ENCODE data around the gene CLASP1. TPM values are rescaled to one million over a fixed set of nuclear protein-coding genes. Genes with fewer than 3 reads are reported as not detected.
"Not testable (repeated sequence)": the region's sequence is repeated elsewhere in the genome, so short reads cannot be mapped to it uniquely, and the experiment has no call there.

The CLASP1 gene
- total RNA-seq, 2 experiments from 2014 or later, result 122 to 126 TPM

- H3K4me3 Mint-ChIP-seq, result no peak overlapping the region
- H3K27ac Mint-ChIP-seq, result no peak overlapping the region
- CTCF ChIA-PET, result no interaction called here
- intact Hi-C loops (cut with micrococcal nuclease), result no loop called here
- peaks cover 73% of the 10 kb centered on the region for H3K4me1 Mint-ChIP-seq (ENCODE audit: low read depth)
- no peak for DNase-seq
- H3K9me3 Mint-ChIP-seq, result peaks cover 7% of the 10 kb centered on the region
- H3K27me3 Mint-ChIP-seq, result no peaks in the 10 kb centered on the region
- H3K36me3 Mint-ChIP-seq, result peaks cover 9% of the 10 kb centered on the region
- POLR2A ChIA-PET, result no interaction called here
Measured at GRCh38 chr2:121564905-121565304, 84.4 kb downstream of the CLASP1 start.

GRCh38 chr2:121563754-121564153 is 85.5 kb downstream of the CLASP1 start:
- CTCF ChIA-PET, result interaction anchor here (0.9 to 1.2 kb wide), 3 partner anchors 9 to 155 kb away, joined by 3 read pairs; no protein-coding TSS in a partner anchor
- H3K4me3 Mint-ChIP-seq; H3K27me3 Mint-ChIP-seq; H3K36me3 Mint-ChIP-seq; intact Hi-C loops (cut with micrococcal nuclease); DNase-seq; H3K27ac Mint-ChIP-seq; H3K9me3 Mint-ChIP-seq; POLR2A ChIA-PET: not testable (repeated sequence)
- H3K4me1 Mint-ChIP-seq (ENCODE audit: low read depth), result peaks cover 74% of the 10 kb centered on the region

GRCh38 chr2:121562269-121563176 is 86.7 kb downstream of the CLASP1 start:
- DNase-seq, result no peak
- H3K4me3 Mint-ChIP-seq, result no peak overlapping the region

GRCh38 chr2:121561617-121562268 is 87.5 kb downstream of the CLASP1 start:
- DNase-seq, result no peak
- Mint-ChIP-seq H3K36me3 (peaks cover 9% of the 10 kb centered on the region), H3K4me3 (no peak overlapping the region), H3K27ac (no peak overlapping the region), H3K4me1 (ENCODE audit: low read depth) (peaks cover 57% of the 10 kb centered on the region), H3K9me3 (peaks cover 7% of the 10 kb centered on the region), H3K27me3 (no peaks in the 10 kb centered on the region)
- intact Hi-C loops (cut with micrococcal nuclease), result no loop called here
- POLR2A ChIA-PET, result interaction anchor here (0.6 kb wide), 1 partner anchor 24 kb away, joined by 3 read pairs; no protein-coding TSS in a partner anchor
- CTCF ChIA-PET, result no interaction called here

More at GRCh38 chr2:121562269-121563176, 86.7 kb downstream of the CLASP1 start:
- intact Hi-C loops (cut with micrococcal nuclease), result no loop called here
- H3K4me1 Mint-ChIP-seq (ENCODE audit: low read depth), result peaks cover 61% of the 10 kb centered on the region
- peaks cover 7% of the 10 kb centered on the region for H3K9me3 Mint-ChIP-seq
- no peak overlapping the region for H3K27ac Mint-ChIP-seq
- H3K36me3 Mint-ChIP-seq, result peaks cover 9% of the 10 kb centered on the region
- CTCF ChIA-PET, result no interaction called here
- H3K27me3 Mint-ChIP-seq, result no peaks in the 10 kb centered on the region
- POLR2A ChIA-PET, result interaction anchor here (0.6 kb wide), 1 partner anchor 23 kb away, joined by 3 read pairs; no protein-coding TSS in a partner anchor

GRCh38 chr2:121558329-121558728 is 90.9 kb downstream of the CLASP1 start:
- Mint-ChIP-seq H3K4me1 (ENCODE audit: low read depth) (peaks cover 36% of the 10 kb centered on the region), H3K36me3 (peaks cover 2% of the 10 kb centered on the region), H3K4me3 (no peak overlapping the region), H3K27ac (no peak overlapping the region), H3K9me3 (no peaks in the 10 kb centered on the region), H3K27me3 (no peaks in the 10 kb centered on the region)
- CTCF ChIA-PET, result no interaction called here
- intact Hi-C loops (cut with micrococcal nuclease), result no loop called here
- no peak for DNase-seq
- POLR2A ChIA-PET, result no interaction called here

GRCh38 chr2:121555008-121555407 is 94.3 kb downstream of the CLASP1 start:
- Mint-ChIP-seq H3K36me3 (peaks cover 7% of the 10 kb centered on the region), H3K27me3 (no peaks in the 10 kb centered on the region), H3K4me1 (ENCODE audit: low read depth) (peaks cover 43% of the 10 kb centered on the region), H3K4me3 (no peak overlapping the region), H3K27ac (no peak overlapping the region), H3K9me3 (peaks cover 13% of the 10 kb centered on the region)
- no peak for DNase-seq
- POLR2A ChIA-PET, result interaction anchor here (0.6 kb wide), 1 partner anchor 26 kb away, joined by 3 read pairs; no protein-coding TSS in a partner anchor
- CTCF ChIA-PET, result no interaction called here
- intact Hi-C loops (cut with micrococcal nuclease), result no loop called here

GRCh38 chr2:121552477-121553180 is 96.6 kb downstream of the CLASP1 start:
- H3K9me3 Mint-ChIP-seq, result peaks cover 20% of the 10 kb centered on the region
- H3K4me3 Mint-ChIP-seq; DNase-seq; intact Hi-C loops (cut with micrococcal nuclease); H3K27ac Mint-ChIP-seq; H3K27me3 Mint-ChIP-seq: not testable (repeated sequence)
- peaks cover 14% of the 10 kb centered on the region for H3K36me3 Mint-ChIP-seq
- POLR2A ChIA-PET, result interaction anchor here (0.7 to 2.0 kb wide), 2 partner anchors 13 to 22 kb away, joined by 3 to 6 read pairs; partner anchors contain the start of gene RNU4ATAC
- H3K4me1 Mint-ChIP-seq (ENCODE audit: low read depth), result peaks cover 58% of the 10 kb centered on the region
- CTCF ChIA-PET, result interaction anchor here (0.9 kb wide), 1 partner anchor 67 kb away, joined by 3 read pairs; no protein-coding TSS in a partner anchor

GRCh38 chr2:121550669-121551068 is 98.6 kb downstream of the CLASP1 start:
- peaks cover 56% of the 10 kb centered on the region for H3K4me1 Mint-ChIP-seq (ENCODE audit: low read depth)
- no peak for DNase-seq
- H3K9me3 Mint-ChIP-seq, result peaks cover 20% of the 10 kb centered on the region
- ChIA-PET POLR2A (no interaction called here), CTCF (no interaction called here)
- H3K4me3 Mint-ChIP-seq, result no peak overlapping the region
- H3K27me3 Mint-ChIP-seq, result no peaks in the 10 kb centered on the region
- intact Hi-C loops (cut with micrococcal nuclease), result no loop called here
- H3K36me3 Mint-ChIP-seq, result peaks cover 14% of the 10 kb centered on the region
- H3K27ac Mint-ChIP-seq, result no peak overlapping the region

- H3K4me1 Mint-ChIP-seq (ENCODE audit: low read depth), result peaks cover 60% of the 10 kb centered on the region
- POLR2A ChIA-PET, result interaction anchor here (1.1 kb wide), 1 partner anchor 12 kb away, joined by 3 read pairs; no protein-coding TSS in a partner anchor
- intact Hi-C loops (cut with micrococcal nuclease), result no loop called here
- no peaks in the 10 kb centered on the region for H3K27me3 Mint-ChIP-seq
- H3K27ac Mint-ChIP-seq, result no peak overlapping the region
- H3K36me3 Mint-ChIP-seq, result peaks cover 10% of the 10 kb centered on the region
- CTCF ChIA-PET, result no interaction called here
- no peak for DNase-seq
- H3K9me3 Mint-ChIP-seq, result peaks cover 17% of the 10 kb centered on the region
- no peak overlapping the region for H3K4me3 Mint-ChIP-seq
Measured at GRCh38 chr2:121547646-121548045, 101.6 kb downstream of the CLASP1 start.

GRCh38 chr2:121545913-121546312 is 103.3 kb downstream of the CLASP1 start:
- H3K4me3 Mint-ChIP-seq, result no peak overlapping the region
- intact Hi-C loops (cut with micrococcal nuclease), result no loop called here
- peaks cover 44% of the 10 kb centered on the region for H3K4me1 Mint-ChIP-seq (ENCODE audit: low read depth)
- peaks cover 14% of the 10 kb centered on the region for H3K9me3 Mint-ChIP-seq
- POLR2A ChIA-PET, result interaction anchor here (0.7 to 1.3 kb wide), 3 partner anchors 15 to 29 kb away, joined by 3 to 9 read pairs (median 3); partner anchors contain the start of gene RNU4ATAC
- peaks cover 9% of the 10 kb centered on the region for H3K36me3 Mint-ChIP-seq
- DNase-seq, result no peak
- H3K27me3 Mint-ChIP-seq, result no peaks in the 10 kb centered on the region
- CTCF ChIA-PET, result interaction anchor here (1.4 kb wide), 1 partner anchor 15 kb away, joined by 4 read pairs; the partner anchor contains the start of gene RNU4ATAC
- H3K27ac Mint-ChIP-seq, result peak overlapping the region; percentile 8

- DNase-seq, result no peak
- POLR2A ChIA-PET, result interaction anchor here (1.3 kb wide), 1 partner anchor 14 kb away, joined by 9 read pairs; the partner anchor contains the start of gene RNU4ATAC
- H3K36me3 Mint-ChIP-seq, result peaks cover 9% of the 10 kb centered on the region
- peaks cover 9% of the 10 kb centered on the region for H3K9me3 Mint-ChIP-seq
- intact Hi-C loops (cut with micrococcal nuclease), result no loop called here
- H3K4me1 Mint-ChIP-seq (ENCODE audit: low read depth), result peaks cover 38% of the 10 kb centered on the region
- CTCF ChIA-PET, result no interaction called here
- H3K27ac Mint-ChIP-seq, result no peak overlapping the region
- no peak overlapping the region for H3K4me3 Mint-ChIP-seq
- H3K27me3 Mint-ChIP-seq, result no peaks in the 10 kb centered on the region
Measured at GRCh38 chr2:121545257-121545656, 104.0 kb downstream of the CLASP1 start.

Data from activated CD4-positive, alpha-beta memory T cell treated with anti-CD3 and anti-CD28 coated beads for 36 hours (primary cell).